HG02798 (cell line): ENCODE data around the gene PHTF2.
A peak's percentile ranks its signal among the peaks of the same experiment; 100 is the strongest.
"Not testable (repeated sequence)": the region's sequence is repeated elsewhere in the genome, so short reads cannot be mapped to it uniquely, and the experiment has no call there.

Experiments used
- ATAC-seq: cut with Tn5 transposase; IDR thresholded peaks from one replicate; pipeline ENCODE4 v1.9.1; 2021; ENCODE audit warnings: mild to moderate bottlenecking; ENCODE audit not compliant: unreplicated experiment, poor library complexity

Gene PHTF2

DNA sequence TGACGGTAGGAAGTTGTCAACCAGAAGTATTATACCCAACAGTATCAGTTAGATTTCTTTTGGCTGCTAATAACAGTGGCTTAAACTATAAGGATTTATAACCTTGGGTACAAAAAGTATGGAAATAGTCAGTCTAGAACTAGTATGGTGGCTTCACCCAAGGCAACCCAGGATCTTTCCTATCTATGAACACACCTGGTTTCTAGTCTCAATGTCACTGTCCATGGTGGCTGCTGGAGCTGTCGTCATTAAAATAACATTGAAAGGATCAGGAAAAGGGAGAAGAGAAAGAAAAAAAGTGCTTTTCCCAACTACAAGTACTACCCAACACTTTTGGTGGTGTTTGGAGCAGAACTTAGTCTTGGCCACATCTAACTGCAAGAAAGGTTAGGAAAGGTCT is 27.7 kb downstream of the PHTF2 start:
- ATAC-seq, result no peak

DNA sequence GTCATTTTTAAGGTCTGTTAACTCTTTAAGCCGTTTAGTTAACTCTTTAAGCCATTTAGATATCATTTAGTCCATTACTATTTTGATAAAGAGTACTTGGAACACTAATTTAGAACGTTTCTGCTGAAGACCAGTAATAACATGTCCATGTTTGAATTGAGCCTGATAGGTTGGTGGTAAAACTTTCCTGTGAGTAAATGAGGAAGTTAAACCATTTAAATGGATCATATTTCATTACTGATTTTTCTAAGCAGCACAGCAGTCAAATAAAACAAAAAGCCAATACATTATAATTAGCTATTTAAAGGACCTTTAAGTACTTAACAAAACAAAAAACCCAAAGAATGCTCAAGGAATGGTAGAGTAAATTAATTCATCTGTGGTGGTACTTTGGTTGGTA is 29.4 kb downstream of the PHTF2 start:
- no peak for ATAC-seq

DNA sequence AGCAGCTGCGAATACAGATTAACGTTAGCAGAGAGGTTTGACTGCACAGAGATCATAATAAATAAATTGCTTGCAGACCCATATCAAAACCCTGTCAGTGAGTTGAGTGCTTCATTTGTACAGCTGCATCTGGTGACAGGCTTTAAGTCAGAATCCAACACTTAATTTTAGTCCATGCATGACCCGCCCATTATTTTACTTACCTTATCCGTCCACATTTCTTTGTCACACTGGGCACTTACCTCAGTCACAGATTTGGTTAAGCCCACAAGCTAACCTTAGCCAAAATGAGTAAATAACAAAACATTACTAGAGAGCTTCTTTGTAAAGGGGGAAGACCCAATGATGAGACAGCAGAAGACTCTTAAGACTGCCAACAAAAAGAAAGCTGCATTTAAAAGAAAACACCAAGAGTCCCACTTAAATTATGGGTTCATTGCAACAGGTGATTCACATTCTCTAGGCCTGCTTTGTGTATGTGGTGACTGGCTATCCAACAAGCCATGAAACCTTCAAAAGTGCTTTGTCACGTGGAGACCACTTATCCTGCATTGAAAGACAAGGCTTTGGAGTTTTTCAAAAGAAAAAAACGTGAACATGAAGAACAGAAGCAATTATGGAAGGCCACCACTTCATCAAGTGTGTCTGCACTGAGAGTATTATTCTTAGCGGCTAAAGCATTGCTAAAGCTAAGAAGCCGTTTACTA is 32.2 kb downstream of the PHTF2 start:
- ATAC-seq, result no peak

DNA sequence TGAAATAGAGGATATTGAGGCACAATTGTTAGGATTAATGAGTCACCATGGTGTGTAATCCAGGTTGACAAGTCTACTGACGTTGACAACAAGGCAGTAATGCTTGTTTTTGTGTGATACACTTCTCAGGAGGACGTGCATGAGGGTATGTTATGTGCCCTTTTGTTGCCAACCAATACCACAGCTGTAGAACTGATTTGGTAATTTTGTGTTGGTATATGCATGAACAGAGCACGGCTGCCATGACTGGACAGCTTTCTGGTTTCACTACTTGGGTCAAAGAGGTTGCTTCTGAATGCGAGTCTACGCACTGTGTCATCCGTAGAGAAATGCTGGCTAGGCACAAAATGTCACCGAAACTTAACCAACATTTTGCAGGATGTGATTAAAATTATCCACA is 32.9 kb downstream of the PHTF2 start:
- no peak for ATAC-seq

DNA sequence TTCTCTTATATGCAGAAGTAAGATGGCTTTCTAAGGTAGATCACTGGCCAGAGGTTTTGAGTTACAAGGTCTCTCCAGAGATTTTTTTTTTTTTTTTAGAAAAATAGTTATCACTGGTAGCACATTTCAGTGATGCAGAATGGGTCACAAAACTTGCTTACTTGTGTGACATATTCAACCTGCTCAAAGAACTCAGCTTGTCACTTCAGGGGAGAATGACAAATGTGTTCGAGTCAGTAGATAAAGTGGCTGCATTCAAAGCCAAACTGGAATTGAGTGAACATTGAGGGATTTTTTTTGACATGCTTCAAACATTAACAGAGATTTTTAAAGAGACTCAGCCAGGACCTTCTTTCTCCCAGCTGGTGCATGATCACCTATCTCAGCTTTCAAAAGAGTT is 33.4 kb downstream of the PHTF2 start:
- ATAC-seq, result no peak

DNA sequence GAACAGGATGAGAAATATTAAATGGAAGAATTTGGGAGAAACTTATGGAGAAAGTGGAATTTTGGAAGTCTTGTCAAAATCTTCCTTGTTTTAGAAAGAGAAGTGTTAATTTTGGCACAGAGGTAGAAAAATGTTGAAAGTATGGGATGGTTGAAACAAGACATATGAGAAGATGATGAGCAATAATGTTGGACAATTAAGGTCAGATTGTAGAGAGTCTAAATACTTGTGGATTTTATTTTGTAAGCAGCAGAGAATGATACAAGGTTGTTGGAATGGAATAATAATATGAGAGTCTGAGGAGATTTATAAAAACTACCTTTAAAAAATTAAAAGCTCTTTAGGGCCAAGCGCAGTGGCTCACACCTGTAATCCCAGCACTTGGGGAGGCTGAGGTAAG is 34.6 kb downstream of the PHTF2 start:
- no peak for ATAC-seq

DNA sequence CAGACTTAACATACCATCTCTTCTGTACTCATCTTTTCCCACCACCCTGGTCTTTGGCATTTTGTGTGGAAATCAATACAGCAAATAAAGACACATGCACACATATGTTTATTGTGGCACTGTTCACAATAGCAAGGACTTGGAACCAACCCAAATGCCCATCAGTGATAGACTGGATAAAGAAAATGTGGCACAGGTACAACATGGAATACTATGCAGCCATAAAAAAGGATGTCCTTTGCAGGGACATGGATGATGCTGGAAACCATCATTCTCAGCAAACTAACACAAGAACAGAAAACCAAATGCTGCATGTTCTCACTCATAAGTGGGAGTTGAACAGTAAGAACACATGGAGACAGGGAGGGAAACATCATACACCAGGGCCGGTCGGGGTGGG is 37.9 kb downstream of the PHTF2 start:
- ATAC-seq, result not testable (repeated sequence)

DNA sequence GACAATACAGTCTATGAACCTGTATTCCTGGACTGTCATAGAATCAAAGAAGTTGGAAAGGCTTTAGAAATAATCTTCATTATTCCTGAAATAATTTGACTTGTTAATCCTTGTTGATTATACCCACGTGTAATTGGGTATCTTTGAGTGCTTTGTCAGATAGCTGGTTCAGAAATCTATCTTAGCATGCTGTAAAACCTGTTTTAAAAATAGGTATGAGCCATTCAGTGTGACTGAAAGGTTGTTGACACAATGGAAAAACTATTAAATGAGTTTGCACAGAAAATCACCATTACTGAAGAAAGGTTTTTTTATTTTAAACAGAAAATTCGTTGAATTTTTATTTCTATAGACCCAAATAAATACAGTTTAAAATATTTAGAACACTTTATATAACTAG is 38.7 kb downstream of the PHTF2 start:
- ATAC-seq, result no peak

DNA sequence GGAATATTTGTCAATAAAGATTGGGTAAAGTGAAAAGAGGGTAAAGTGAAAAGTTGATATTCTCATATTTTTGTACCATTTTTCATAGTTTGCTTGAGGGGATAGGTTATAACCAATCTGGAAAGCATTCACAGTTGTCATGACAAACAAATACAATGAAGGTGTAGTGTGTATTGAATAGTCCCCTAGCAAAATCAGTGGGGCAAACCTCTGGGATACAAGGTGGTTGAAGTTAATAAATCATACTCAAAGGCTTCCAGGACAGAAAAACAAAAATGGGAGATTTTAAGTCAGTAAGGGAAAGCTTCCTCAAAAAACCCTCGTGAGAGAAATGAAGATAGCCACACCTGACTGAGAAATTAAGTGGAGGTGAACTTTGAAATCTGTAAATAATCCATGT is 39.4 kb downstream of the PHTF2 start:
- no peak for ATAC-seq

DNA sequence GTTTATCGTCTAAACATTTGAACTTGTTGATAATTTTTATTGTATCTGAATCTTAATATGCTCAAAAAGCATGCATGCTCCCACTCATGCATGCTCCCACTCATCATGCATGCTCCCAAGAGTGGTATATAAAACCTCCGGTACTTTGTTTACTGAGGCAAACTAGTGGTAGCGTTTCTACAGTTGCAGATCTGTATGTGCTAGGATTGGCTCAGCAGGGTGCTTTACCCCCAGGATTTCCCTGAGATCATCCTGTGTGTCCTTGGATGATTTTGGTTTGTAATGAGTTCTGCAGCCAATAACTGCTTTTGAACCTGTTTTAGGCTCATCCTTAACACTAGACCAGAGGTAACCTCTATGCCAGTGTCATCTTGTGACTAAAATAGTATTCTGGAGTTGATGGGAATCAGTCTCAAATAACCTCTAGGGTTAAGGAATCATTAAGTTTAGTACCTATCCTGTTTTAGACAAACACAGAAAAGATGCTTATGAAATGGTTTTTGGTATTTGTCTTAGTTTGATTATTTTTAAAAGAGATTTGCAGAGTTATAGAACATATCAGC is 40.4 kb downstream of the PHTF2 start:
- ATAC-seq, result no peak

DNA sequence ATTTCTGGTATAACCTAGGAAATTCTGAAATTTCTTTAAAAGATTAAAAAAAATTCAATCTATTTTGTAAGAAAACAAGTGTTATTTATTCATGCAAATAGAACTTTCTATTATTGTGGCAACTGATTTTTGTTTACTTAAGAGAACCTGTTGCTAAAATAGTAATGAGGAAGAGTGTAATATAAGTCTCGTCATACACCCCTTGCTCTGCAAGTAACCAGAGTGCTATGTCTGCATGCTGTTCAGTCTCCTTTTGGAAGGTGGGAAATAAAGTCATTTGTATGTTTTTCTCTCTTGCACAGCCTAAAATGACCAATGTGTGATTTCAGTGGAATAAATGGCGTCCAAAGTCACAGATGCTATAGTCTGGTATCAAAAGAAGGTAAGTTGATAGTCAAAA is 41.3 kb downstream of the PHTF2 start:
- no peak for ATAC-seq

DNA sequence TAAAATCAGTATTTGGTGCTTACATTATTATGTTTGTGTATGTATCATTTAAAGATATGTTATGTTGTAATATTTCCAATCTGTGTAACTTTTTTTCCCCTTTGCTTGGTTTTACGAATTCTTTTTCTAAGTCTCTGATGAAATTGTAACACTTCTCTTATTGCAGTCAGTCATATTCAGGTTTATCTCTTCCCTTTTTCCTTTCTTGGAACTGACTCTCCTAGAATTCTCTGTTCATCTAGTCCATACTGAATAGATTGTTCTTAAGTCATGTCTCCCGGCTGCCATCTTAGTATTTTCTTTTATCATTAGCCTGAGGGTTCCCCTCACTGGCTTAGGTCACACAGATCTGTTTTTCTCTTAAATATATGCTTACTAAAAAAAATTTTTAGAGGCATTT is 44.6 kb downstream of the PHTF2 start:
- no peak for ATAC-seq

DNA sequence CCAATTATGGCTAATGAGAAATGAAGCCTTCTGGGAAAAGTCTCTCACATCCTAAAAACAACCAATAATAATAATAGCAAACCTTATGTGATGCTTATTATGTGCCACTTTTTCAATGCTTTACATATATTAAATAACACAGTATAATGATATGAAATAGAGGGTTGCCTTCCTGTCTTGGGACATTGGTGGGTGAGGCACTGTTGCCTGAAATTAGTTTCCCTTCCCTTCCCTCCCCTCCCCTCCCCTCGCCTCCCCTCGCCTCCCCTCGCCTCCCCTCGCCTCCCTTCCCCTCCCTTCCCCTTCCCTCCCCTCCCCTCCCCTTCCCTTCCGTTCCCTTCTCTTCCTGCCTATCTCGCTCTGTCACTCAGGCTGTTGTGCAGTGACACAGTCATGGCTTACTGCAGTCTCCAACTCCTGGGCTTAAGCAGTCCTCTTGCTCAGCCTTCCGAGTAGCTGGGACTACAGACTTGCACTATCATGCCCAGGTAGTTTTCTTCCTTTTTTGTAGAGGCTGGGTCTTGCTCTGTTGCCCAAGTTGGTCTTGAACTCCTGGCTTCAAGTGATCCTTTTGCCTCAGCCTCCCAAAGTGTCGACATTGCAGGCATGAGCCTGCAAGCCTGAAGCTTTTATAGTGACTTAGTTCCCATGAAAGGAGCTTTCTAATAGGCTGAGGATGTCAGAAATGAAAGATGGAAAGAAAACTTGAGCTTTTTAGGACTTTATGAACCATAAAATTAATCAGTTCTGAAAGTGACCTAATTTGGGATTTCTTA is 47.9 kb downstream of the PHTF2 start:
- no peak for ATAC-seq

DNA sequence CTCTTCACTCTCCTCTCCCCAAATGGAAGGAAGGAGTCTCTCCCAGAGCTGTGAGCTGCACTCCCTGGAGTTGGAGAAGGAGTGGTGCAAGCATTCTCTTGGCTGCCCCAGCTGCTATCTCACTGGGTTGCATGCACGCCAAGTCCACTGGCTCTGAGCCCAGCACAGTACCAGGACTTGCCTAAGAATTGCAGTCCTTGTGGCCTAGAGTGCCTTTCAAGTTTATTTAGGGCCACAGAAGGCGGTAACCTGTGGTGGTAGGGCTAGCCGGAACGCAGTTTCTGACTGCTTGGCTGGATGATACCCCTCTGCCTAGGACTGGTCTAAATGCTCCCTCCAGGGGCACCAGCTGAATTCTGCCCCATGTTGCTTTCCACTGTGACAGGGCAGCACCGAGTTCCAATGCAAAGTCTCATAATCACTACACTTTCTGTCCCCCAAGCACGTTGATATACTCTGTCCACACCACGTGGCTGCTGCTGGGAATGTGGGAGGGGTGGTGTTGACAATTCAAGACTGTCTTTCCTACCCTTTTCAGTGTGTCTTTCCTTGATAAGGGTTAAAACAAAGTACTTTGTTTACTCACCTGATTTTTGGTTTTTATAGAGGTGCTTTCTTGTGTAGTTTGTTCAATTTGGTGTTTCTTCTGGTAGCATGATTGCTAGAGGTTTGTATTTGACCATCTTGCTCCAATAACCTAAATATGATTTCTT is 57.0 kb downstream of the PHTF2 start:
- no peak for ATAC-seq

DNA sequence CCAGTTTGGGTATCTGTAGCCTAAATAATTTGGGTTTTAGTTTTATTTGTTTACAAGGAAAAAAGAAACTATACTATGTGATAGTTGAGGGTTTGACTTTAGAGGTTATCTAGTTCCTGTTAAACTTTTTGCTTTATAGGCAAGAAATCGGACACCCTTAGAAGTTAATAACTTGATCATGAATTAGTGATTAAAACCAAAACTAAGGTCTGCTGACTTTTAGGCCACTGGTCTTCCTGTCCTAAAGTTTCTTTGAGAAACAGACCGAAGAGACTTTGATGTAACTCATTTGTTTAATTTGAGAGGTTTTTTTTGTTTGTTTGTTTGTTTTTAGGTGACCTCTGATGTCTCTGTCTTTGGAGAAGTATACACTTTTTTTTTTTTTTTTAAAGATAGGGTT is 59.7 kb downstream of the PHTF2 start:
- peak; percentile 46 for ATAC-seq

DNA sequence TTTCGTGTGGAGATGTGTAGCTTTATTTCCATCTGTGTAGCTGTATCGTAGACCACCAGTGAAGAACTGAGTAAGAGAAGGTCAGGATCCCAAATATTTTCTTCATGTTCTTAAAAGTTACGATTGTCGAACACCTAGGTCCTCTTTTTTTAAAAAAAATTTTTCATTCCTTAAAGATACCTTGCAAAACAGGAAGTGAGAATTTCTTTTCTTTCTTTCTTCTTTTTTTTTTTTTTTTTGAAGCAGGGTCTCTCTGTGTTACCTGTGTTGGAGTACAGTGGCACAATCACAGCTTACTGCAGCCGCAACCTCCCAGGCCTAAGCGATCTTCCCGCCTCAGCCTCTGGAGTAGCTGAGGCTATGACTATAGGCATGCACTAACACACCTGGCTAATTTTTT is 60.8 kb downstream of the PHTF2 start:
- no peak for ATAC-seq

DNA sequence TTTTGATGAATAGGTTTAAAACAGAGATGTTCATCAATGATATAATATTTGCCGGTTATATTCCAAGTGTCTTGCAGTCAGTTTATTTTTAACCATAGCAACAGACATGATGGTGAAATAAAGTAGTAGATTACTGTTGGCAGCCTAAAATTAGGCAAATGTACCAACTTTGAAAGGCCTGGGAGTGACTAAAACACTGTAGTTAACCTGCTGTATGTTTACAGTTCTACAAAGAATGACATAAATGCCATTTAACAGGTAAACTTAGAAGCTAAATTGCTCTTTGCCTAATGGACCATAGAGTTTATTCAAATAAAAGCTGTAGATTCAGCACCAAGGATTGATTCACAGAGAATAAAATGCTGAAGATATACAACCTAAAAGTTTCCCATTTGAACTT is 64.1 kb downstream of the PHTF2 start:
- no peak for ATAC-seq

DNA sequence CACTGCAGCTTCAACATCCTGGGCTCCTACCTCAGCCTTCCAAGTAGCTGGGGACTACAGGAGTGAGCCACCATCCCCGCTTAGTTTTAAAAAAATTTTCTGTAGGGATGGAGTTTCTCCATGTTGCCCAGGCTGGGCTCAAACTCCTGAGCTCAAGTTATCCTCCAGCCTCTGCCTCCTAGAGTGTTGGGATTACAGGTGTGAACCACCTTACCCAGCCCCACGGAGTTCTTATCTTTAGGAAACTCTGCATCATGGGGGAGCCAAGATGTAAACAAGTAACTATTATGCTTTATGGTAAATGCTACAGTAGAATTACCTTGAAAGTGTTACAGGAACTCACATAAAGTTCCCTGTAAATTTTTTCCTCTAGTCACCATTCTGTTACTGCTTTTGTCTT is 65.3 kb downstream of the PHTF2 start:
- ATAC-seq, result no peak

DNA sequence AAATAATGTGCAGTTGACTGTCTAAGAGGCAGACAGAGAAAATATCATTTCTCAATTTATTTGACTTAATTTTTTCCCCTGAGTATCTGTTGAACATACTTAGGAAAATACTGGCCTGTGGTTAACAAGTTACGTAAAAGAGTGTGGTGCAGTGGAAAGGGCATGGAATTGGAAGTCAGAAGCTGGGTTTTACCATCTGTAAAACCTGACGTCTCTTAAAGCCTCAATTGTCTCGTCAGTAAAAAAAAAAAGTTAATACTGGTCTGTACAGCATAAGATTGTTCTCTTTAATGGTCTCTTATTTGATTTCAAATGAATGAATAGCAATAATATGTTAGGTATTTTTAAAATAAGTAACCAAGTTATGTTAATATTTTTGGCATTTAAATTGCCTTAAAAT is 67.8 kb downstream of the PHTF2 start:
- no peak for ATAC-seq

DNA sequence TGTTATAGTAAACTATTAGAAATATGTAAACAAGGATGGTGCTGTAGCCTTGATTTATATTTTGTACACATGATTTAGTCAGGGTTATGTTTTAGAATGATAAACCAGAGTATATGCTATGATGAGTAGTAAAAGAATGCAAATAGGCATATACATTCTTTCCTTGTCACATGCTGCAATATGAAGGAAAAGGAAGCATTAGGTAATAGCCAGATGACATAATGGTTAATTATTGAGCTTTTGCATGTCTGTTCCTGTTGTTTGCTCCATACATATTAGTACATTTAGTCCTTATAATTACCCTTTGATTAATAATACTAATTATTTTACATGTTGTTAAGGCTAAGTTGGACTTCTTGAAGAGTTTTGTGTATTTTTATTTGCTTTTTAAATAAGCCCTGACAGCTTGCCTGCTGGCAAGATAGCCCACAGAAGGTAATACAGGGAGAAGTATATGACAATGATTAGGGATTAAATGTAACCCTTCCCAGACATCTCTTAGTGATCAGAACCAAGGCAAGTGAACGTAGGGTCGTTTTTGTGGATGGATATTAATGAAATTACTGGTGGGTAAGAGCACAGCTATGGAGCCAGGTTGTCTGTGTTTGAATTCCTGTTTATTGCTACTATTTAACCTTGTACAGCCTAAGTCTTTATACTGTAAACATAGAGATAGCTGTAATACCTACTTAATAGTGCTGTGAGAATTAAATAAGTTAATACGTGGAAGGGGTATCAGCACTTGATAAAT is 68.4 kb downstream of the PHTF2 start:
- ATAC-seq, result no peak

DNA sequence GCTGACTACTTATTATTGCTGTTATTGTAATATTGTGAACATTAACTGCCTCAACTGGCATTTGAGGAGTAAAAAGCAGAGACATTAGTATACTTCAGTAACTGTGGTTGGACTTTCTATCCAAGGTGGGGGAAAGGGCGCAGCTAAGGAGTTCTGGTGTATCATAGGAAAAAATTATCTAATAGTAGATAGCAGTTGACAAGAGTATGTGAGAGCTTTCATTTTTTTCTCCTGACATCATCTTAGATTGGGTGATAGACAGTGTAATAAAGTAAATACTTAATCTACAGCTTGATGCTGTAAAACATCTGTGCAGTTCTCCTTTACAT is 68.9 kb downstream of the PHTF2 start:
- no peak for ATAC-seq
